HG03575 (cell line): Measurements from ENCODE around the gene C19orf12.

Experiments used
- ATAC-seq: cut with Tn5 transposase; IDR thresholded peaks from one replicate; pipeline ENCODE4 v1.9.1; 2021; ENCODE audit not compliant: unreplicated experiment, insufficient number of reproducible peaks, low FRiP score; ENCODE audit errors: extremely low read depth

The C19orf12 gene

DNA sequence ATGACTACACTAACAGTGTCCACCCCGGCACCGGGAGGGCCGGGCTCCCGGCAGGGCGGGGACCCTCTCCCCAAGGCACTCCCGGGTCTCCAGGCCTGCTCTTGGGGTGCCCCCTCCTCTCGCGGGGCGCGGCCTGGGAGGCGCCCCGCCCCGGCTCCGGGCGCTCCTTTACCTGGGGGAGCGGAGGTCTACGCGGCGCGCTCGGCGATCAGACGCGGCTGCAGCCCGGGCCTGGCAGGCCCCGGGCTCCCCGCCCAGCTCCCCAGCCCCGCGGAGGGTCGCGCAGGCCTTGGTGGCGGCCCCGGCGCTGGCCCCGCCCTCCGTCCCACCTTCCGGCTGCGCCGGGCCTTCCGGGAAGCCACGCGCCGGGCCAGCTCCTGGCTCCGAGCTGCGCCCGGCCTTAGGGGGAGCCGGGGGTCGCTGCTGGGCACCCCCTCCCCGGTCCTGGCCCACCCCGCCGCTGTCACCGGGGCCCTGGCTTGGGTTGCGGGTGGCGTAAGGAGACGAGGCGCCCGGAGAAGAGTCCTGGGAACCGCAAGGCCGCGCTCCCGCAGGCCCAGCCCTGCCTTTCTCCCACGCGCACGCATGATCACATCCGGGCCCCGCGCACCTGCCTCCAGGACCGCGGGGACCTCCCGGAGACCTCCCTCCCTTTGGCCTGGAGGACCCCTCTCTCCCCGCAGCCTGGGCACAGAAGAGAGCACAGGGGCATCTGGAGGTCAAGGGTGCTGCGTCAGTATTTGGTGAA, at the start of gene C19orf12:
TSS of gene C19orf12 (minus strand) at position 309 of the 748 bp plus-strand sequence. CDS start 6,848 bp downstream, outside the sequence.
- ATAC-seq, result no peak

DNA sequence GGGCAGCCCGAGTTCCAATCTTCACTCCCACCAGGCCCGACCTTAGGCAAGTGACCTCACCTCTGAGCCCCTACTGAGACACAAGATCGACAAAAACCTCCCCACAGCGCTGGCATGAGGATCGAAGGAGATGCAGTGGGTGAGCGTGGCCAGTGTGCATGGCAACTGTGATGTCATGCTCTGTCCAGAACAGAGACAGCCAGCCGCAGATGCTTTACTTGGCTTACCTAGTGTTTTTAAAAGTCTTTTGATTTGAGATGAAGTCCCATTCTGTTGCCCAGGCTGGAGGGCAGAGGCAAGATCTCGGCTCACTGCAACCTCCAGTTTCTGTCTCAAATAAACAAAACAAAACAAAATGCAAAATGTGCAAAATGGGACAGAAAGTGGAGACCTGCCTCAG, 49.3 kb upstream of the C19orf12 start:
- ATAC-seq, result no peak

DNA sequence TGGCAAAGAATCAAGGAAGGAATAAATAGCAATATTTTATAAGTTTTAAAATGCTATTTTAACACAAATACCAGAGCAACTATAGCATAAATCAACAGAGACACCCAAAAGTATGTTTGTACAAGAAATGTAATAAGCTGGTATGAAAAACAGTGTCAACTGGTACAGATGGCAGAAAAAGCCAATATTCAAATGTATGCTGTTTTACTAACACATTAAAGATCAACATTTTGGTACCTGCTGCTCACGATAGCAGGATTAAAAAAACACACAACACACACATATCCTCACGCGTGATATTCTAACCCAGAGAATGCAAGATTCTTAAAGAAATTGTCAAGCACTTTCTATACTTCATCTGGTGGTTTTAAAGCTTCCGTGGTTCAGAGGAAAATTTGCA, 48.1 kb upstream of the C19orf12 start:
- ATAC-seq, result no peak

DNA sequence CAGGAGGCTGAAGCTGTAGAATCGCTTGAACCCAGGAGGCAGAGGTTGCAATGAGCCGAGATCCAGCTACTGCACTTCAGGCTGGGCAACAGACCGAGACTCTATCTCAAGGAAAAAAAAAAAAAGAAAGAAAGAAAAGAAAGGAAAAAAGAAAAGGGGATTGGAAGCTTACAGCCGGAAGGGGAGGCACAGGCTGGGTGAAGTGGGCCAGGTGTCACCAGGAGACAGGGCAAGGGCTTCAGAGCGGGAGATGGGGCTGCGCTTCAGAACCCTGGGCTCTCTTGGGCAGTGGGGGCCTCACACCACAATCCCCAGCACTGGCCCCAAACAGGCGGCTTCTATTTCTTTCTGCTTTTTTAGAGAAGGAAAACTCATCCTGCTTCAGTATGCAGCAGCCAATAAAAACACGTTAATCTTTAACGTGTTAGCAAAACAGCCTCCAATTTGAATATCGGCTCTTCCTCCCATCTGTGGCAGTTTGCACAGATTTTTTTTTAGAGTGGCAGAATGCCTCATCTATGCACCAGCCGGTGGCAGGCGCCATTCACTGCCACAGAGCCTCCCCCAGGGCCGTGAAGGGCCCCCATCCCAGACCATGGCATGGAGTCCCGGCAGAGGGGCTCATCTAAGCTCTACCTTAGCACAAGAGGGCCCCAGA, 46.6 kb upstream of the C19orf12 start:
- ATAC-seq, result no peak

GRCh38 chr19:29760752-29761502, 45.9 kb upstream of the C19orf12 start:
- no peak for ATAC-seq

- ATAC-seq, result no peak
Observed at GRCh38 chr19:29759359-29759758, 44.3 kb upstream of the C19orf12 start.

- ATAC-seq, result no peak
Observed at GRCh38 chr19:29758863-29759262, 43.8 kb upstream of the C19orf12 start.

- no peak for ATAC-seq
Observed at GRCh38 chr19:29757551-29757950, 42.5 kb upstream of the C19orf12 start.

DNA sequence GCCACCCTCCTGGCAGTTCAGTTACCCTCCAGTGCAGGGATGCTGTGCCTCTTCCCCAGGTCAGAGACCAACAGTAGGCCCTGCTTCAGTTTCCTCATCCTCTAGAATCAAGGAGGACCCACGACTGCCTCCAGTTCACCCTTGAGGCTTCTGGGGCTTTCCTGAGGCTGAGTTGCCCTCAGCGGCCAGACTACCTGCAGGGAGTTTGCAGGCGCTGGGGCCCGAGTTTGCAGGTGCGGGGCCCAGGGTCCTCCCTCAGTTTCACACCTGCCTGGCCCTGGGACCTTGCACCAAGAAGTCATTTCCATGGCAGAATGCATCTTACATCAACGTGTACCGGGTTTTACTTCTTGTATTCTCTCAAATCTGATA, 38.9 kb upstream of the C19orf12 start:
- ATAC-seq, result no peak

GRCh38 chr19:29753190-29753933, 38.3 kb upstream of the C19orf12 start:
- no peak for ATAC-seq

DNA sequence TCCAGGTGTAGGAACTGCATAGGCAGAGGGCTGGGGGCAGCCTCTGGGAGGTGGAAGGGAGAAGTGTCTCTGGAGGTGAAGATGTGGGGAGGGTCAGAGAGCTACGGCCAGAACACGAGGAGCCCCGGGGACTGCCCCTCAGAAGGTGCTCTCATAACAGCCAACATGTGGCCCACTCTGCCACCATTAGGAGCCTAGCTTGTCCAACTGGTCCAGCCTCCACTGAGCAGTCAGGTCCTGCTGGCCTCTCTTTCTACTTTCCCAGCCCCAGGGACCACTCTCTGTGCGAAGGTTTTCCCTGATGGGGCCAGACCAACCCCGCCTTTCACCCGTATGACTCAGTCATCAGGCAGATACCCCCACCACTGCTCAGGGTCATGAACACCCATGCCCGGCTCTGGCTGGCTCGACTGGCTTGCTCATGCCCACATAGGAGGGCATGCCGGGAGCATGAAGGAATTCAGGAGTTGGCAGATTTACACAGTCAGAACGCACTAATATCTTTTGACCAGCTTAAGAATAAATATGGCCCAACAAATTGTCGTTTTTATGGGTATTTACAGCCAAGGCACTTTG, 37.5 kb upstream of the C19orf12 start:
- ATAC-seq, result no peak

GRCh38 chr19:29751932-29752331, 36.9 kb upstream of the C19orf12 start:
- ATAC-seq, result no peak

DNA sequence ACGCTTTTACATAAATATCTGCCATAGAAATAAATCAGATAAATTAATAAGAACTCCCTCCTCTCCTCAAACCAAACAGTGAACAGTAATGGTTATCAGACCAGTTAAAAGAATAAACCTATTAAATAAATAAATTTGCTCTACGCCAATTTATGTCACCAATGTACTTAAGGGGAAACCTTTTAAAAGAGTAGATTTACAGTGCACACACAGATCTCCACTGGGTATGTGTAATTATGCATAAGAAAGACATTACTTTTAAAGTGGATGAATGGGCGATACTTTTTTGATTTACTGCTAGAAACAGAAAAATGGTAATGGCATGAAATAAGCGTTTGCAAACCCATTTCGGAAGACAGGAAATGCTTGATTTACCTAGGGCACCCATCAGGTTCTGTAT, 34.9 kb upstream of the C19orf12 start:
- no peak for ATAC-seq

GRCh38 chr19:29748996-29749849, 34.2 kb upstream of the C19orf12 start:
- ATAC-seq, result no peak

DNA sequence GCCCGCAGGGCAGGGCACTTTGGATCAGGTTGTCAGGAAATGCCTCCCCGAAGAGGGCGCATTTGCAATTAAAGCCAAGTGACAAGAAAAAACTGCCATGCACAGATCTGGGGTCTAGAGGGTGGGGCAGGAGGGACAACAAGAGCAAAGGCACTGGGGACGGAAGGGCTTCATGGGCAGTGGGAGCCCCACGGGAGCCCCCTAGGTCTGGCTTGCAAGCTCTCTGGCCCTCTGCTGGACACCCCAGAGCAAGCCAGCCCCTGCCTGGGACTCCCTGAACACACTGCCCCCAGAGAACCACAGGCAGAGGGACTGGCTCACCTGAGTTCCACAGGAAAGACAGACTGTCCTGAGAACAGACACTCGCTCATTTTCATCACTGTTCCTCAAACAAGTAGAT, 30.2 kb upstream of the C19orf12 start:
- no peak for ATAC-seq

GRCh38 chr19:29743681-29744080, 28.6 kb upstream of the C19orf12 start:
- ATAC-seq, result no peak

DNA sequence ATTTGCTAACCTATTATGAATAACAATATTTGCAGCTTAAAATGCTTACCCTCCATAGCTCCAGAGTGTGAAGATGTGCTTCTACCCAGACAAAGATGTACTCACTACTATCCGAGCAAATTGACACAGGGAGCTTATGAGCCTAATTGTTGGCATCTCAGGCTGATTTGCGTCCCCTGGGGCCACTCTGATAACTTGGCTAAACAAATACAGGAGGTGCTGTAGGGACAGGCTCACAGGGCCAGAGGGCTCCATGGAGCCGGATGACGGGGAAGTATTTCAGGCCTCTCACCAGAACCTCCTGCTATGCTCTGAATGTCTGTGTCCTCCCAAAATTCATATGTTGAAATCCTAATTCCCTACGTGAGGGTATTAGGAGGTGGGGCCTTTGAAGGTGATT, 26.7 kb upstream of the C19orf12 start:
- no peak for ATAC-seq

DNA sequence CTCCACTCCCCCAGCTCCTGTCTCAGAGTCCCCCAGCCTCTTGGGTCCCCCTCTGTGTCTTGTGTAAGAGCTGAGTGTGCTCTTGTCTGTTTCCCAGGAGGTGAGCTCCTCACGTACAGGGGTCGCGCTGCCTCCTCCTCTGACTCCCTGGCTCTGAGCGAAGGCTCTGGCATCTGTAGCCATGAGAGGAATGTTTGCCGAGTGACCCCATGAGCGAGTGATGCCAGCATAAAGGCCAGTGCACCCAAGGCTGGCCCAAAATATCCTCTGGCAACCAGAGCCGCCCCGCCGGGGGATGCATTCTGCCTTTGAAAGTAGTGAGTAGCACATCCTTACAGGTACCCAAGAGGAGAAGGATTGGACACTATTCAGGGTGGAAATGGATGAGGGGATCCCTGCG, 26.2 kb upstream of the C19orf12 start:
- no peak for ATAC-seq
